HG03469 (cell line): ENCODE results near the gene PHOX2A.
"Not testable (repeated sequence)": the region's sequence is repeated elsewhere in the genome, so short reads cannot be mapped to it uniquely, and the experiment has no call there.

Experiments
- ATAC-seq: cut with Tn5 transposase; IDR thresholded peaks from one replicate; pipeline ENCODE4 v1.9.1; 2021; ENCODE audit warnings: mild to moderate bottlenecking, moderate library complexity, moderate number of reproducible peaks; ENCODE audit not compliant: unreplicated experiment

The PHOX2A gene

DNA sequence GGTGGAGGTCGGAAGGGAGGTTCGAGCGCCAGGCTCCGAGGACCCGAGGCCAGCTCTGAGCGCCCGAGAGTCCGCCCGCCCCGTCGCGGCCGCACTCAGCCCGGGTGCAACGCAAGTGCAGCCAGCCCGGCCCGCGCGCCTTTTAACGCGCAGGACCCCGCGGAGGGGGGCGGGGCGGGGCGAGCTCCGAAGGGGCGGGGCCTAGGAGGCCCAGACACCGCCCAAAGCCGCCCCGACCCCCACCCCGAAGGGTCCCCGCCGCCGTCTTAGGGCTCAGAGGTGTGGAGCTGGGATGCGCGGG is at the start of gene PHOX2A:
PHOX2A (minus strand) TSS at position 117 of the 301 bp plus-strand sequence. CDS start 172 bp downstream, outside the sequence.
- ATAC-seq, result no peak

DNA sequence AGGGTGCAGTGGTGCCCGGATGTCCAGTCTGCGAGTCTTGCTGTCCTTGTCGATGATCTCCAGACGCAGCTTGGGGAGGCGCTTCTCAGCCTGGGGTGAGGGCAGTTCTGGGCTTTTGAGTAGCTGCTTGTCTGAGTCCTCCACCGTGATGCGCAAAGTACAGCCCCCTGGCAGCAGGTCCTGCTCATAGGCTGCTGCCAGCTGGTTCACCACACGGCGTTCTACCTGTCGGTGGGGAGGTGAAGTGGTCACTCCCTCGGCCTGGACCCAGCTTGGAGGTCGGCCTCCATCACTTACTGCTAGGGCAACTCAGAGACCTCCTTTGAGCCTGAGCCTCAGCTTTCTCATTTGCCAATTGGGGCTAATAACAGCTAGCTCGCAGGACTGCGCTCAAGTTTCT is 49.4 kb upstream of the PHOX2A start:
- no peak for ATAC-seq

DNA sequence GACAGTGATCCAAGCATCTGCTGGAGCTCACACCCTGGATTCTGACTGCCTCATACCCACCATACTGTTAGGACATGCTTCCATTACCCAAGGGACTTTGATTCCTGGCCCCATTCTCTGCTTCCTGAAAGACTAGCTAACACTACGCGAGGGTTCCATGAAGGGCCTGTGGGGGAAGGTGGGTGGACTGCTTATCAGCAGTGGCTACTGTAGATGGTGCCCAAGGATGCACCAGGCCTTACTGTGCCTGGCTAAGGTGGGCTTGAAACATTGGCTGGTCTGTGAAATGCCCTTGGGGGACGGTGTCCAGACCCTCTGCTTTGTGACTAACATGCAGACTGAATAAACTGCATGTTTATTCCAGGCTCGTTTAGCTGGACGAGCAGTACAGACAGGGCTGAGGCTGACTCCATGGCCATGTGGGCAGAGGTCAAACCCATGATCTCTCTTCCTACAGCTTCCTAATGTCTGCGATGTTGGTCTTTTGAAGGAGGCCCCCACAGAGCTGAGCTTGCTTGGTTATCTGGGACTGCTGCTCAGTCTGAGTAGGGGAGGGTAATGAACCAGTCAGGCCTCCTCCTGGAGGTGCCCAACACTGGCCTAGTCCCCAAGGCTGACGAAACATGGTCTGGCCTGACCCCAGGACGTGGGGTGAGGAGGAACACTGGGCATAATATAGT is 48.3 kb upstream of the PHOX2A start:
- ATAC-seq, result no peak

GRCh38 chr11:72290741-72291140 is 46.8 kb upstream of the PHOX2A start:
- ATAC-seq, result not testable (repeated sequence)

- ATAC-seq, result no peak
These were observed 43.3 kb upstream of the PHOX2A start for GRCh38 chr11:72287293-72287692.

DNA sequence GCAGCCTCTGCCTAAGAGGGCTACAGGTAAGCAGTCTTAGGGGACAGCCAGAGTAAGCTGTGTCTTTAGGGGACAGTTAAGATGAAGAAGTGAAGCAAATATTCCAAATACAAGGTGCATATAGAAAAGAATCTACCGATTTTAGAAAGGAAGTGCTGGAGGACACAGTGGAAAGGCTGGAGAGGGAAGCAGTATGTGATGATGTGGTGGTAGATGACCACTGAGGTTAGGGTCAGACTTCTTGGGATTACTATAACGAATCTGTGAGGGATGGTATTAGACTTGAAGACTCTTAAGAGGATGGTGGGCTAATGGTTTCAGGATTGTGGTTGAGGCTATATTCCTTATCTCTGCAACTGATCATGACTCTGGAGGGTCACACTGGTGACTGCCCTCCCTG is 40.0 kb upstream of the PHOX2A start:
- no peak for ATAC-seq

DNA sequence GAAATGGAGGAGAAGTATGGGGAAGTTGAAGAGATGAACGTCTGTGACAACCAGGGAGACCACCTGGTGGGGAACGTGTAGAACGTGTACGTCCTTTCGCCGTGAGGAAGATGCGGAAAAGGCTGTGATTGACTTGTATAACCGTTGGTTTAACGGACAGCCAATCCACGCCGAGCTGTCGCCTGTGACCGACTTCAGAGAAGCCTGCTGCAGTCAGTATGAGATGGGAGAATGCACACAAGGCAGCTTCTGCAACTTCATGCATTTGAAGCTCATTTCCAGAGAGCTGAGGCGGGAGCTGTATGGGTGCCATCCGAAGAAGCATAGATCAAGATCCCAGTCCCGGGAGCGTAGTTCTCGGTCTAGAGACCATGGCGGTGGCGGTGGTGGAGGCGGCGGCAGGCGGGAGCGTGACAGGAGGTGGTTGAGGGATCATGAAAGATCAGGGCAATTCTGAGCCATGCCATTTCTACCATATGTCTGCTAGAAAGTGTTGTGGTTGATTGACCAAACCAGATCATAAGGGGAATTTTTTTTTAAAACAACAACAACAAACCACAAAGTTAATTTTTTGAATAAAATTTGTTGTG is 36.8 kb upstream of the PHOX2A start:
- no peak for ATAC-seq

GRCh38 chr11:72280037-72280436 is 36.1 kb upstream of the PHOX2A start:
- ATAC-seq, result no peak

DNA sequence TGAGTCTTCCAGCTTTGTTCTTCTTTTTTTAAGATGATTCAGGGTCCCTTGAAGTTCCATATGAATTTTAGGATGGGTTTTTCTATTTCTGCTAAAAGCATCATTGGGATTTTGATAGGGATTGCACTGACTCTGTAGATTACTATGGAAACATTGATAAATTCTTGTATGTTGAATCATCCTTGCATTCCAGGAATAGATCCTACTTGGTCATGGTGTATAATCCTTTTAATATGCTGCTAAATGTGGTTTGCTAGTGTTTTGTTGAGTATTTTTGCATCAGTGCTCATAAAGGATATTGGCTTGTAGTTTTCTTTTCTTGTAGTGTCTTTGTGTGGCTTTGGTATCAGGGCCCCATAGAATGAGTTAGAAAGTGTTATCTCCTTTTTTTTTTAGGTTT is 34.9 kb upstream of the PHOX2A start:
- ATAC-seq, result no peak

DNA sequence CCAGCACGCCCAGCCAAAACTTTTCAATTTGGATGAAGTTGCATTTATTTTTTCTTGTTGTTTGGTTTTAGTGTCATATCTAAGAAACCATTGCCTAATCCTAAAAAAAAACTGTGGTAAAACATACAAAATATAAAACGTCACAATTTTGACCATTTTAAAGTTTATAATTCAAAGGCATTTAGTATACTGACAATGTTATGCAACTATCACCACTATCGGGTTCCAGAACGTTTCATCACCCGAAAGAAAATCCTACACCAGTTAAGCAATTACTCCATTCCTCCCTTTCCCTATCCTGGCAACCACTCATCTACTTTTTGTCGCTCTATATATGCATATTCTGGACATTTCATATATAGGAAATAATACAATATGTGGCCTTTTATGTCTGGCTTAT is 30.5 kb upstream of the PHOX2A start:
- ATAC-seq, result no peak

DNA sequence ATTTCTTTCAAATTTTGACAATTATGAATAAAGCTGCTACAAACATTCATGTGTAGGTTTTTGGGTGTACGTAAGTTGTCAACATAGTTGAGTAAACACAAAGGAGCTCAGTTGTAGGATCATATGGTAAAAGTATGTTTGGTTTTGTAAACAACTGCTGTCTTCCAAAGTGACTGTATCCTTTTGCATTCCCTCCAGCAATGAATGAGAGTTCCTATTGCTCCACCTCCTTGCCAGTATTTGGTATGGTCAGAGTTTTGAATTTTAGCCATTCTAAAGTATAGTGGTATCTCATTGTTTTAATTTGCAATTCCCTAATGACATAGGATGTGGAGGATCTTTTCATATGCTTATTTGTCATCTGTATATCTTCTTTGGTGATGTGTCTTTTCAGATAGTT is 28.0 kb upstream of the PHOX2A start:
- no peak for ATAC-seq

DNA sequence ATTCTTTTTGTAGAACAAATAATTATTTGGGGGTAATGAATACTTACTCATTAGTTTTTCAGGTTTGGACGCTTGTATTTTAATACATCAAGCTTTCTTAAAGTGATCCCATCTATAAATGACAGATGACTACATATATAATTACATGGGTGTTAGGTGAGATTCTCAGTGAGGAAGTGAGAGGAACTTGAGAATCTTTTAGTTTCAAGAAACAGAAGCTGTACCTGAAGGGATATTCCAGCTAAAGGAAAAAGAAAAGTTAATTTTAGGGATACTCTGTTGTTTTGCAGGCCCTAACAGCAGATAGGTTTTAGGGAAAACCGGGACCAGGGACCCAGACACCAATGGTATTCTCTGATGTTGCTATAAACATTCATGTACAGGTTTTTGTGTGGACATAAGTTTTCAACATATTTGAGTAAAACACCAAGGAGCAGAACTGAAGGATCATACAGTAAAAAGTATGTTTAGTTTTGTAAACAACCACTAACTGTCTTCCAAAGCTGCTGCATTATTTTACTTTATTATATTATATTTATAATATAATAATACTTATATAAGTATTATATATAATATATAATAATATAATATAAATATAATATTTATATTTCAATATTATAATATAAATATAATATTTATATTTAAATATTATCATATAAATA is 24.1 kb upstream of the PHOX2A start:
- no peak for ATAC-seq

- not testable (repeated sequence) for ATAC-seq
These were observed 23.0 kb upstream of the PHOX2A start for GRCh38 chr11:72266960-72267359.

DNA sequence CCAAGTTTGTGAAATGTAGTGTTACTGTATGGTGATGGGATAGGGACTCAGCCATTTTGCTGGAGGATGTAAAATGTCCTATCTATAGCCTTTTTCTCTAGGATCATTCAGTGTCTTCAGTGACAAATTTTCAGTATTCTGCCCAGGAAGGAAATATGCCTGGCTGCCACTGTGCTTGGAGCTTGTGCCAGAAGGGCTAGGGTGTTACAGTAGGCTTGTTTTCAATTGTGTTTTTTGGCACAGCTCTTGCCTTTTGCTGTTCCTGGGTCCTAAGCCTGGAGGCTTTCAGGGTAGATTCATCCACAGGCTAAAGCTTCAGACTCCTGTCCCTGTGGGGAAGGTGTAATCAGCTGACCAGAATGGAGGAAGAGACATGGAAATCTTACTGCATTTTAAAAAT is 22.0 kb upstream of the PHOX2A start:
- no peak for ATAC-seq

DNA sequence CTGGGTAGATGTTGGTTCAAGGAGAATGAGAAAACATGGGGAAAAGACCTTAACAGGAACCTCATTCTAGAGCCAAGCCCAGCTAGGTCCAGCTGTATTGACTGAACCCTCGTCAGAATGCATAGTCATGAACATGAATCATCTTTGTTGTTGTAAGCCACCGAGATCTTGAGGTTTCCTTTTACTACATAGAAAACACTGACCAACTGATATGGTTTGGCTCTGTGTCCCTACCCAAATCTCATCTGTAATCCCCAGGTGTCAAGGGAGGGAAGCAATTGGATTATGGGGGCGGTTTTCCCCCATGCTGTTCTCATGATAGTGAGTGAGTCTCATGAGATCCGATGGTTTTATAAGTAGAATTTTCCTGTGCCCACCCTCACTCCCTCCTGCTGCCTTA is 19.4 kb upstream of the PHOX2A start:
- ATAC-seq, result no peak

- ATAC-seq, result no peak
These were observed 16.6 kb upstream of the PHOX2A start for GRCh38 chr11:72260574-72260973.

GRCh38 chr11:72259490-72259889 is 15.5 kb upstream of the PHOX2A start:
- no peak for ATAC-seq

DNA sequence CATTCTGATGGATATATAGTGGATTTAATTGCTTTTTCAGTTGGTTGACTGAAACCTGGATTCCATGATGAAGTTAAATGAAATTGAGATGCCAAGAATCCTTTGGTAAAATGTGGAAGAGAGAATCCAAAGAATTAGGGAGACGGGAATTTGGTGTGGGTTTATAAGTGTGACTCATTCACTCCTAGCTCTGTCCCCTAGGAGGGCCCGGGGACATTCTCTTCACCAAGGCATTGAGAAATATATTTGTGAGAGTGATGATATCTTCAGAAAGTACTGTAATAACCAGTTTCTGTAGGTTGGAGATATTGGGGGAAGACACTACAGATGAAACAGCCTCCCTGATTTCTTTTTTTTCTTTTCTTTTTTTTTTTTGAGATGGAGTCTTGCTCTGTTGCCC is 13.6 kb upstream of the PHOX2A start:
- no peak for ATAC-seq

GRCh38 chr11:72254299-72254993 is 10.5 kb upstream of the PHOX2A start:
- no peak for ATAC-seq

DNA sequence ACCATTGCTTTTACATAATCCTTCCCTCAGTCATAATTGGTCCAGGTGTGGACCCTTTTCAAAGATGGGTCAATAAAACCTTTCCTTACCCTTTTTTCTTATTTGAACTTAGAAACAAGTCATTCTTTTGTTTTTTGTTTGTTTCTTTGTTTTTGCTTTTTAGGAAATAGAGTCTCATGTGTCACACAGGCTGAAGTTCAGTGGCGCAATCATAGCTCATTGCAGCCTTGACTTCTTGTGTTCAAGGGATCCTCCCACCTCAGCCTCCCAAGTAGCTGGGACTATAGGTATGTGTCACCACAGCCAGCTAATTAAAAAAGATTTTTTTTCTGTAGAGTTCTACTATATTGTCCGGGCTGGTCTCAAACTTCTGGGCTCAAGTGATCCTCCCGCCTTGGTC is 9.4 kb upstream of the PHOX2A start:
- no peak for ATAC-seq

- ATAC-seq, result no peak
These were observed 7.6 kb upstream of the PHOX2A start for GRCh38 chr11:72251614-72252013.
